Left renal cortex interstitium (tissue), 4 donors: ENCODE results near the gene CKLF. TPM values are rescaled to one million over a fixed set of nuclear protein-coding genes. Genes with fewer than 3 reads are reported as not detected.
"Not testable (repeated sequence)": the region's sequence is repeated elsewhere in the genome, so short reads cannot be mapped to it uniquely, and the experiment has no call there.

ENCODE experiments used
- DNase-seq, 4 donors: peaks; one replicate each; pipeline ENCODE4 v3.0.0-alpha.2; 2013; ENCODE audit warnings: low read depth in 4 of 4, low spot score in 2 of 4, missing footprints in 1 of 4
- polyA plus RNA-seq, 4 donors: library from polyadenylated mRNA; unstranded; fragments of 120-200 nt; gene quantifications; one replicate each; pipeline ENCODE4 v1.2.1, GENCODE V29; 2013; ENCODE audit not compliant: insufficient read length in 4 of 4

The CKLF gene, protein sequence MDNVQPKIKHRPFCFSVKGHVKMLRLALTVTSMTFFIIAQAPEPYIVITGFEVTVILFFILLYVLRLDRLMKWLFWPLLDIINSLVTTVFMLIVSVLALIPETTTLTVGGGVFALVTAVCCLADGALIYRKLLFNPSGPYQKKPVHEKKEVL
- 10 to 100 TPM; 35.2 to 41.7 (median 38.4) TPM for polyA plus RNA-seq

DNA sequence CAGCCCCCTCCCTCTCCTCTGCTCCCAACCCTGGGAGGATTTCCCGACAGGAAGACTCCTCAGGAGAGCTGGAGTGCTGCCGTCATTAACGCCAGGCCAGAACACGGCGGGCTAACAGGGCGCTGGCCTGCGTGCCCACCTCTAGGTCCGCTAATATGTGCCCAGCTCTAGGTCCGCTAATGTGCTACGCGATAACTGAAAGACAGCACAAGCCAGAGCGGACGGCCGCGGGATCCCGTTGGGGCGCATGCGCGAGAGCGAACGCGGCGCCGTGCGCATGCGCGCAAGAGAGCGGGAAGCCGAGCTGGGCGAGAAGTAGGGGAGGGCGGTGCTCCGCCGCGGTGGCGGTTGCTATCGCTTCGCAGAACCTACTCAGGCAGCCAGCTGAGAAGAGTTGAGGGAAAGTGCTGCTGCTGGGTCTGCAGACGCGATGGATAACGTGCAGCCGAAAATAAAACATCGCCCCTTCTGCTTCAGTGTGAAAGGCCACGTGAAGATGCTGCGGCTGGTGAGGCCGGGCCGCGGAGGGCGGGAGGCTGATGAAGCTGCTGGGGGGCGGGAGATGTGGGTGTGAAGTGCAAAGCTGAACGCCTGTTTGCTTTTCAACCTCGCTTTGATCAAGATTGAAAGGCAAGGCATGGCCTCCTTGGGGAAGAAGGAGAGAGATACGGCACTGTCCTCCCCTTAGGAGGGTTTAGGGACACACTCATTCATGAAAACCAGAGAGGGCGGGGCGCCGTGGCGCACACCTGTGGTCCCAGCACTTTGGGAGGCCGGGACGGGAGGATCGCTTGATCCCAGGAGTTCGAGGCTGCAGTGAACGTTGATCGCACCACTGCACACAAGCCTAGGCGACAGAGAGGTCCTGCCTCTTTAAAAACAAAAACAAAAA is at the start of gene CKLF:
TSS of gene CKLF (plus strand) at position 291 of the 892 bp plus-strand sequence. CDS start at position 431, 140 bp downstream.
- peak; percentile 85 to 93 (median 86) for DNase-seq

DNA sequence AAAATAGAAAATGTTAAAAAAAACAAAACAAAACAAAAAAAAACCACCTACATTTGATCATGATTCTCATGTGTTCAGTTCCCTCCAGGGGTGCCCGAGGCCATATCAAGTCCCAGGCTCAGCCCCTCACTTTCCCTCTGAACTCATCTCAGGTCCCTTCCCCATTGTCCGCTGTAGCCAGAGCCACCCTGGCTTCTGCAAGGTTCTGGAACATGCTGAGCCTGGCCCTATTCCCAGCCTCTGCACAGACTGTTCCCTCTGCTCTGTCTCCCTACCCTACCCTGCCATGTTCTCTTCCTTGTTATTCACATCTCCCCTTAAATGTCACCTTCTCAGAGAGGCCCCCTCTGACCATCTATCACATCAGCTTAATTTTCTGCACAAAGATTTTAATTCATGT is 49.3 kb upstream of the CKLF start:
- DNase-seq = no peak

DNA sequence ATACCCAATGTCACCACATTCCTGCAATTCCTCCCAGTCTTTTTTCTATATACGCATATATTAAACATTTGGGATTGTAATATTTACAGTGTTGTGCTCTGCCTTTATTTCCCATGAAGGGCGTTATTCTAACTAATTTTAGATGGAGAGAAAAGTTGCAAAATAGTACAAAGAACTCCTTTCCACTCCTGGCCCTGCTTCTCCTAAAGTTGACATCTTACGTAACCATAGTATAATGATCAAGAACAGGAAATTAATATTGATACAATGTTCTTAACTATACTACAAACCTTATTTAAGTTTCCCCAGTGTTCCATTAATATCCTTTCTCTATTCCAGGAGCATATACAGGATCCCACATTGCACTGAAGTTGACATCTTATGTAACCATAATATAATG is 48.8 kb upstream of the CKLF start:
- DNase-seq = no peak

DNA sequence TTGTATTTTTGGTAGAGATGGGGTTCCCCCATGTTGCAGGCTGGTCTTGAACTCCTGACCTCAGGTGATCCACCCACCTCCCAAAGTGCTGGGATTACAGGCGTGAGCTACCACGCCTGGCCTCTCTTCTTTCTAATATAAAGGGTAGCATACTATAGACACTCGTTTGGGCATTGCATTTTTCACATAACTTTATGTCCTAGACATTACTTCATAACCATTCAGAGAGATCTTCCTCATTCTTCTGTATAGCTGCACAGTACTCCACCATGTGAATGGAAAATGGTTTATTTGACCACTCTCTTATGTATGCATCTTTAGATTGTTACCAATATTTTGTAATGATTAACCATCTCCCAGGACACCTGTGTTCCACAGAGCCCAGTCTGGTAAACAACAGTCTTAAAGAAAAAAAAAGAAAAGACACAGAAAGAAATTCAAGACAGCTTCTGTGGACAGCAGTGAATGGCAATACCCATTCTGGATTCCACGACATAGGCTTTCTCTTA is 44.6 kb upstream of the CKLF start:
- no peak for DNase-seq

DNA sequence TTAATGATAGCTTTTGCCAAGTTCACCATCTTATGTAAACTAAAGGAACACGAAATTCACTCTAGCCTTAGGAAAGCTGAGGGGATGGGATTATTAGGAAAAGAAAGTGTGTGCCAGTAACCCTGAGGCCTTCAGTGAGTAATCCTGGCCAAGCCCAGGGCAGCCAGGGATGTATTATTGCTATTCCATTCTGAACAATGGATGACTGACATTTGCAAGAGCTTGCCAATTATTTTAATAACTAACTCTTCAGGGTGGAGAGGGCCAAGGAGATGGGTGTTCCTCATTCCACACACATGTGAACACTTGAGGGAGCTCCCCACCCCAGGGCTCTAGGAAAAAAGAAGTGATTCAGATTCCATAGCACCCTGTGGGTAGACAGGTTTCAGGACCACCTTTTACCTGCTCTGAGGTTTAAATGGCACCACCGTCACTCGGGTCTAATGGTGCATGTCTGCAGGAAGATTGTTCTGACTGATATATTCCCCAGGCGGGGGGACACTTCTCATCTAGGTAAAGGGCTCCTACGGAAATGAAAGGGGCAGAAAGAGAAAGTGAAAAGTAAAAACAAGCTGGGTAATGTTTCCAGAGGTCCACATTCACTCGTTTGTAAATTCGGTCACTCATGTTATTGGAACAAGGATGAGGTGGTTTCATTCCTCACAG is 44.0 kb upstream of the CKLF start:
- no peak for DNase-seq

DNA sequence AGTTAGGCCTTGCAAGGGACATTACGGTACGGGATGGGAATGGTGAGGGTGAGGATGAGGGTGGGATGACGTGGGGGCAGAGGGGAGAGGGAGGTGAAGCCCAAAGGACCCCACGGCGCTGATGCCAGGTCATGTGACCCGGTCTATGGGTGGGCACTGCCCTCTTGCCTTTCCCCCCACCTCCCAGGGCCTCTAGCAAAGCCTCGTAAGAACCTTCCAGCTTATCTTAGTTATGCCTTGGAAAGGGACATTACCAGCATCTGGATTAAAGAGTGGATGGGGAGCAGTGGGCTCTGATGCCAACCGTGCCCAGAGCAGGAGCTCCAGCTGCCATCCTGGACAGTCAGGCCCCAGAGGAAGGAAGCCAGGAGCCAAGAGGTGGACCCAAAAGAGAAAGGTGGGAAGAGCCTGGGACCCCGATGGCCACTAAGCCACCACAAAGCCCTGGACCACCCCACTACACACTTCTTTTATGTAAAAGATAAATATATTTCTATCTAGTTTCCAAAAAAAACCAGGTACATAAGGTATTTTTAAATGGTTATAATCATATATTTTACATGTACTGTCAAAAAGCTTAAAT is 43.4 kb upstream of the CKLF start:
- no peak for DNase-seq

DNA sequence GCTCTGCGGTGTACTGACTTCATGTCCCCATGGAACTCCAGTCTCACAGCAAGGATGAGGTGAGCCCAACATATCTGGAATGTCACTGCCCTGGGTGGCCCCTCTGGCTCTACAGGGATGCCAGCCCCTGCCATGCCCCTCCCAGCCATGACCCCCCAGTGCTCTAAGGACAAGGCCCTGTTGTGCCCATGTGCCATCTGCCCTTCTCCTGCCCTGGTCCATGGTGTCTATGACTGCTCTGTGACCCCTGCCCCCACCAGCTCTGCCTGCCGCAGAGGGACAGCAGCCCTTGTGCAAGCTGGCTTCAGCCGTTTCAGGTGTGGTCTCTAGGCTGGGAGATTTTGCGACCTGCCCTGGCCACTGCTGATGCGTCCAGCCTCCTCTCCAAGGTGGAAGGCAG is 42.8 kb upstream of the CKLF start:
- DNase-seq = no peak

DNA sequence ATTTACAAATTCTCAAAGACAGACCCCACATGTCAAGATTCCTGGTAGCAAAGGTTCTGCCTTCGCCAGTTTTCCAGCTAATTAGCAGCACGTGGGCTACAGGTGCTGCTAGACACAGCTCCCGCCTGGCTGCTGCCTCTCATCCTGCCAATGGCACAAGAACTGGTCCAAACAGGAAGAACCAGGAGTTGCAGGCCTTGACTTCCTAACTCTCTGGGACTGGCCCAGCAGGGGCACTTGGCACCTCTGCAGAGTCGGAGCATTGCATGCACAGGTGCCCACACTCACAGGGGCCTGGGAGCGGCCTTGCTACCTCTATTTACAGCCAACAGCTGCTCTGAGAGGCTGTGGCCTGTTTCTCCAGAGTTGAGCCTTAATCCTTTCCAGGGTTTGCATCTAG is 42.1 kb upstream of the CKLF start:
- no peak for DNase-seq

DNA sequence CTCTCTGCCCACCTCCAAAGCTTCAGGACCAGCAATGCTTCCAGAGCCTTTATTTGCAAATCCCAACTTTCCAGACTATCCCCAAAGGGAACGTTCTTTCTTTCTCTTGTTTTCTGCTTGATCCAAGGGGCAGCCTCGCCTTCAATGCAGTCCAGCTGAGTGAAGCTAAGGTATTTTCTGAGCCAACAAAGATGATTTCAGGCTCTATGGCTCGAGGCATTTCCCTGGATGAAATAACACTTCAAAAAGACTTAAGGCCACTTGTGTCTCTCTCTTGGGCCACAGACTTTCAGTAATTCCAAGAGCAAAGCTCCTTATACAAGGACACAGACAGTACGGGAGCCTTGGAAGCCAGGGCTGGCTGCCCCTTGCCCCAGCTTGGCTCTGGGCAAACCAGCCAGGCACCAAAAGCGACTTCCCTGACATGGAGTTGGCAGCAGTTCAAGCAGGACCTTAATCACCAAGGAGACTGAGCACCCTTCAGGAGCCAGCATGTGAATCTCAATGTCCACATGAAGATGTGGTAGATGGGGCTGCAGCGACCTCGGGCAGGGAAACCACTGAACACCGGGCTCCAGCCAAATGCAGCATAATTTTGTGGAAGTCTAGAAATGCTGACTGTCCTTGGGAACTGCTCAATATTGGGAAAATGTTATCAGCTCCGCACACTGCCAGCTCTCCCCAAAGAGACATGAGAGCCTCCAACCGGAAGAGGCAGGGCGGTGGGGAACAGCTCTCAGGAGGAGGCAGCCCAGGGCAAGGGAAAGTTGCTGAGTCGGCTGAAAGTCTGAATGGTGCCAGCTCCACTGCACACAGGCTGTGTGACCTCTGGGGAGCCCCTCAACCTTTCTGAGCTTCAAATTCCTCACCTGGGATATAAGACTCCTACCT is 41.4 kb upstream of the CKLF start:
- DNase-seq = no peak

DNA sequence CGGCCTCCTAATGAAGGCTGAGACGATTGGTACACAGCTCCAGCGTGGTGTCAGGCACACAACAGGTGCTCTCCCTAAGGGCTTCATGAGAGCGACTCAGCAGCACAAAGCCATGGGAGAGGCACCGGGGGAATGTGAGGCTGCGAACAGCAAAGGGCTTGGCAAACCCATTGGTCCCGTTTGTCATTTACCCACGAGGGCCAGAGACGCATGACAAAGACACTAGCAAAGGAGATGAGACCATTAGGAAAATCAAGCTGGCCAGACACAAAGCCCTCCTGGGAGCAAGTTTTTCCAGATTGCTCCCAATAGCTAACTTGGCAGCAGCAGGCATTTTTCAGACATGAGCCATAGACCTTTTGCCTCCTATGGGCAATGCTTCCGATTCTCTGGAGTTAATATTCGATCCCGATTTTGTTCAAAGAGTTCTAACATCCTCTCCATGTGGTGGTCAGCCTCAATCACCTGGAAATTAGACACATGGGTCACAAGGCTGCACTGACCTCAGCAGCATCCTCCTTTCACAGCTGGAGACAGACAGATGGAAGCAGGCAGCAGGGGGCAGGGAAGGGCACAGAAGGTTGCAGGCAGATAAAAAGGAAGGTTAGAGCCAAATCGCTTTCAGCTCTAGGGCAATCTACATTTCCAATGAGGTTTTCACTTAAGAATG is 40.6 kb upstream of the CKLF start:
- no peak for DNase-seq

DNA sequence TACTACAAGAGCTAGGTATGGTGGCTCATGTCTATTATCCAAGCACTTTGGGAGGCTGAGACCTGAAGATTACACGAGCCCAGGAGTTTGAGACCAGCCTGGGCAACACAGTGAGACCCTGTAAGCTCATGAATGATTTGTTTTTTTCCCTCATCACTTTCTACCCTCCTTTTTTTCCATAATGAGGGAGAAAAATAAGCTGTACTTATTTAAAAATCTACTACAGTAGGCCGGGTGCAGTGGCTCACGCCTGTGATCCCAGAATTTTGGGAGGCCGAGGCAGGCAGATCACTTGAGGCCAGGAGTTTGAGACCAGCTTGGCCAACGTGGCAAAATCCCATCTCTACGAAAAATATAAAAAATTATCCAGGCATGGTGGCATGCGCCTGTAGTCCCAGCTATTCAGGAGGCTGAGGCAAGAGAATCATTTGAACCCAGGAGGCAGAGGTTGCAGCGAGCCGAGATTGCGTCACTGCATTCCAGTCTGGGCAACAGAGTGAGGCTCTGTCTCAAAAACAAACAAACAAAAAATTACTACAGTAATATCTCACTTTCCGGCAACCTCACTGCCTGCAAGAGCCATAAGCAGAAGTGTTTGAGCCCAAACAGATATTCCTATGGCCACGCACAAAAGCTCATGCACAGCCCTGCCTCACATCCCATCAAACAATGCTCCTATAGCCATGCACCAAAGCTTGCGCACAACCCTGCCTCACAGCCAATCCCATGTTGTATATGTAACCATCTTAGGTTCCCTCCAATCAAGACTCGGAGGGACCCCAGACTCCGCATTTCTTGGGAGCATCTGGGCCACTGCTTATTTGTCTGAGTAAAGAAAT is 39.9 kb upstream of the CKLF start:
- DNase-seq = no peak

DNA sequence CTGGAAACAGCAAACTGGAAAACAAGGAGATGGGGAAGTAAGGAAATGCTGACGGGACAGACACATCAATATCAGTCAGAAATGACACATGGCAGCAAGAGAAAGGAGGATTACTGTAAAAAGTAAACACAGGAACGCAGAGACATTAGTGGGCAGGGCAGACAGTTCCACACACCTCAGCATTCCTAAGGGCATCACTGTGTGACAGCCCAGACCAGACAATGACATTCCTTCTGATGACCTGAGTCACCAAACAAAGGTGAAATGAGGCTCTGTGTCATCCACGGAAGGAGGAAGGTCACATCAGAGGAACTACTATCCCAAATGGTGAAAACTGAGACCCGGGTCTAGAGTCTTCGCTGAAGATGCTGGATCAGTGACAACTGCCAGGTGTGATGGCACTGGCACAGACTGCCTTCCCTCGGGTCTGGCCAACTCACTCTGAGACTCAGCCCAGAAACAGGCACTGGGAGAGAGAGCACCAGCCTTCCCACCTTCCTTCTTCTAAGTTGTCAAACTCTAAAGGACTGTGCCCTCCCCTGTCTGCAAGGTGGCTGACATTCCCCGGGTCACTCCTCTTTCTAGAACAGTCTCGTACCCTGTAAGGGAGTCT is 39.2 kb upstream of the CKLF start:
- no peak for DNase-seq

DNA sequence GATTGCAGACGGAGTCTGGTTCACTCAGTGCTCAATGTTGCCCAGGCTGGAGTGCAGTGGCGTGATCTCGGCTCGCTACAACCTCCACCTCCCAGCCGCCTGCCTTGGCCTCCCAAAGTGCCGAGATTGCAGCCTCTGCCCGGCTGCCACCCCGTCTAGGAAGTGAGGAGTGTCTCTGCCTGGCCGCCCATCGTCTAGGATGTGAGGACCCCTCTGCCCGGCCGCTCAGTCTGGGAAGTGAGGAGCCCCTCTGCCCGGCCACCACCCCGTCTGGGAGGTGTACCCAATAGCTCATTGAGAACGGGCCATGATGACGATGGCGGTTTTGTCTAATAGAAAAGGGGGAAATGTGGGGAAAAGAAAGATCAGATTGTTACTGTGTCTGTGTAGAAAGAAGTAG is 38.0 kb upstream of the CKLF start:
- DNase-seq = not testable (repeated sequence)

DNA sequence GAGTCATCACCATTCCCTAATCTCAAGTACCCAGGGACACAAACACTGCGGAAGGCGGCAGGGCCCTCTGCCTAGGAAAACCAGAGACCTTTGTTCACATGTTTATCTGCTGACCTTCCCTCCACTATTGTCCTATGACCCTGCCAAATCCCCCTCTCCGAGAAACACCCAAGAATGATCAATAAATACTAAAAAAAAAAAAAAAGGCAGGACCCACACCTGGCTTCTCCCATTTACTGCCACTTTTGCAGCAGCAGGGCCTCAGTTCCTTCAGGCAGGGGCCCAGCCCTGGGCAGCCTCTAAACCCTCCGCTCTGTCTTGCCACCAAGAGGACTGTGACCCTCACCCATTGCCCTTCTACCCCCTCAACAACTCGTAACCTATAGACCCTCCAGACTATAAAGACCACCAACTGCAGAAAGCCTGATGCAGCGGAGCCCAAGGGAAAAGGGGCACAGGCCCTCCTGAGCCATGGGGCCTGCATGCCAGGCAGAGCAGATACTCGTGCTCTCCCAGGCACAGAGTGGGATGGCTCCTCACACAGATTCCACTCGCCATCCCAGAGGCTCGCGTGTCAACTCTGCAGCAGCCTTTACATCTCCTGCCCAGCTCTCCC is 37.3 kb upstream of the CKLF start:
- DNase-seq = not testable (repeated sequence)

DNA sequence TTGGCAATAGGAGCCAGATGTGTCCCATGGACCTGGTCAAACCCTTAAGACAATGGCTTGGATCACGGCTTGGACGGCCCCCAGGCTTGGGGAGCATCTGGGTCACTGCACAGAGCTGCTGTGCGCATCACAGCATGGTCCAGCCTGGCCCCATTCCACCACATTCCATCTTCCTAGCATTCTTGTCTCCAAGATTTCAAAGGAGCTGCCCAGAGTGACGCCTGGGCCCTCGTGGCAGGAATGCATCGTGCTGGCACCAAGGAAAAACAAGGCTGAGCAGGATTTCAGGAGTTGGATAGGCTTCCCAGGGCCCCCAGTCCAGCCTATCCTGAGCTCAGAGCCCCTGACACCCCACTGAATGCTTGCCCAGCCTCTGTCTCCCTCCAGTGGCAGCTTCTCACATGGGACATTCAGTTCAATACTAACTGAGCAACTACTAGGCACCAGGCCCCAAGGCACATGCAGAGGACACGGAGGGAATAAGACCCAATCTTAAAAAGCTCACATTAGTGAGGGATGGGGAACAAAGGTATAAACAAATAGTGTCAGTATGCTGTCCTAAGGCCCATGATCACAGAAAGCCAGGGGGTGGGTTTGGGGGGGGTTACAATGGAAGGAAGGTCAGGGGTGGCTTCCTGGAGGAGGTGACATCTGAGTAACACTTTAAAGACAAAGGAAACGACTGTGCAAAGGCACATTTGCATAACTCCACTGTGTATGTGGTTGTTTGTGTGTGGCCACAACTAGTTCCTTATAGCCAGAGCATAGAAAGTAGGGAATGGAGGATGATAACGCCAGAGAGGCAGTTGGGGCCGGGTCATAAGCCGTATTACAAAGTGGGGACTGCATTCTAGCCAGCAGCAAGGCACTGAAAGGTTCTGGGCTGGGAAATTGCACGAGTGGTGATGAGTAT is 36.5 kb upstream of the CKLF start:
- no peak for DNase-seq

DNA sequence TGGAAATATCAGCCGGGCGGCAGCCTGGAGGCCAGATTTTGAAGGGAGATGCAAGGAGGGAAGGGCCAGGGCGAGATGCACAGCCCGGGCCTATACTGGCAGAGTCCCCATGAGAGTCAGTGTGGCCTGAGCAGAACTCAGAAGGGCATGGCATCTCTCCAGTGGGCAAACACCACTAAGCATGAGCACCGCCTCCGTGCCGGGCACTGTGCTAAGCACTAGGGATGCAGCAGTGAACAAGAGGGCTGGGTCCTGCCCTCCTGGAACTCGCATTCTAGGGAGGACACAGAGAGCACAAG is 35.9 kb upstream of the CKLF start:
- DNase-seq = no peak
